Endodermal cell (in vitro differentiated cells): ENCODE data around the gene SRGAP1. TPM values are rescaled to one million over a fixed set of nuclear protein-coding genes. Genes with fewer than 3 reads are reported as not detected.

Experiments used
- DNase-seq: peaks from one replicate; pipeline ENCODE4 v3.0.0-alpha.2; 2017
- H3K27ac ChIP-seq: 2 replicates; pipeline ENCODE4 v1.5.1; 2013; ENCODE audit warnings: mild to moderate bottlenecking, low read depth, low read length, moderate library complexity
- H3K27me3 ChIP-seq: 2 replicates; pipeline ENCODE4 v1.6.1; 2013; ENCODE audit warnings: mild to moderate bottlenecking, low read length, moderate library complexity; ENCODE audit not compliant: insufficient read depth, control insufficient read depth, poor library complexity, severe bottlenecking
- H3K36me3 ChIP-seq: 2 replicates; pipeline ENCODE4 v1.7.0; 2013; ENCODE audit warnings: mild to moderate bottlenecking, low read length, moderate library complexity; ENCODE audit not compliant: control insufficient read depth, insufficient read depth
- H3K4me1 ChIP-seq: one replicate; pipeline ENCODE4 v1.7.0; 2013; ENCODE audit warnings: low read length; ENCODE audit not compliant: control insufficient read depth, insufficient read depth
- H3K4me3 ChIP-seq: 2 replicates; pipeline ENCODE4 v1.5.1; 2013; ENCODE audit warnings: mild to moderate bottlenecking, low read length, moderate library complexity
- H3K9ac ChIP-seq: 2 replicates; pipeline ENCODE4 v1.6.1; 2013; ENCODE audit warnings: mild to moderate bottlenecking, low read length, moderate library complexity; ENCODE audit not compliant: poor library complexity, severe bottlenecking; ENCODE audit errors: extremely low read depth
- H3K9me3 ChIP-seq: 2 replicates; pipeline ENCODE4 v1.6.1; 2013; ENCODE audit warnings: mild to moderate bottlenecking, low read length, moderate library complexity; ENCODE audit not compliant: control insufficient read depth
- H3K27ac Mint-ChIP-seq: 2 replicates; pipeline ENCODE4 v1.8.0; 2020; ENCODE audit warnings: mixed read lengths
- H3K27me3 Mint-ChIP-seq: 2 replicates; pipeline ENCODE4 v1.8.0; 2021; ENCODE audit warnings: mild to moderate bottlenecking, mixed read lengths; ENCODE audit not compliant: insufficient read depth
- H3K36me3 Mint-ChIP-seq: 2 replicates; pipeline ENCODE4 v1.8.0; 2020; ENCODE audit warnings: low read depth, mixed read lengths
- H3K4me1 Mint-ChIP-seq: 2 replicates; pipeline ENCODE4 v1.8.0; 2020; ENCODE audit warnings: mixed read lengths
- H3K4me3 Mint-ChIP-seq: 2 replicates; pipeline ENCODE4 v1.8.0; 2020; ENCODE audit warnings: mild to moderate bottlenecking, moderate library complexity, mixed read lengths
- H3K9me3 Mint-ChIP-seq: 2 replicates; pipeline ENCODE4 v1.8.0; 2020; ENCODE audit warnings: mild to moderate bottlenecking, mixed read lengths
- WGBS, 2 experiments: methylation state at CpG; one replicate each; pipeline versions ENCODE4 v1.1.5 to v1.1.7; 2013; ENCODE audit warnings: missing lambda C conversion rate in 2 of 2, mixed read lengths in 1 of 2; ENCODE audit not compliant: insufficient coverage in 1 of 2, insufficient read length in 1 of 2; 5-methylcytosine and 5-hydroxymethylcytosine counted together
- total RNA-seq, 2 donors: library from RNA; stranded (reverse); fragmentation: NEBNext Ultra II Directional in 1 of 2; extraction: Animal tissue kit (Norgen Biotek cat#: 25700) in 1 of 2; gene quantifications; 2 replicates in 1 of 2; 3 replicates in 1 of 2; pipeline ENCODE4 v1.2.1, GENCODE V29; 2021
- TF ChIP-seq, protein P1 (sequence below): fragments of 200-600 bp; sonication (generic); conservative IDR thresholded peaks from 2 replicates; pipeline ENCODE4 v1.5.0; 2021; ENCODE audit warnings: antibody characterized with exemption, mild to moderate bottlenecking

The SRGAP1 gene
- total RNA-seq, 2 donors from 2014 or later: 10.6 to 13.4 TPM

DNA sequence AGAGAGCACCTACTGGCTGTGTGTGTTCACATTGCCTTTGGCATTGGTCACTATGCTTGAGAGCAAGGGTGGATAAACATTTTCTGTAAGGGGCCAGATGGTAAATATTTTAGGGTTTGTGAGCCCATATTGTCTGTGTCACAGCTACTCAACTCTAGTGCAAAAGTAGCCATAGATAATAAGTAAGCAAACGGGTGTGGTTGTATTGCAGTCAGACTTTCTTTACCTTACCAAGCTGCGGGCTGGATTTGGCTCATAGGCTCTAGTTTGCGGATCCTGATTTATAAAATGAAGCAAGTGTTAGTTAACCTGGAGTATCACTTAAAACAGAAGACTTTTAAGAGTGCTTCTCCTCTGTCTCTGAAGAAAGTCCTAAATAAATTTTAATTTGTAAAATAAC lies 208.6 kb downstream of the SRGAP1 start:
- Histone ChIP-seq H3K9ac (no peak overlapping the region), H3K36me3 (no peaks in the 10 kb centered on the region), H3K4me1 (peaks cover 11% of the 10 kb centered on the region), H3K9me3 (no peaks in the 10 kb centered on the region), H3K4me3 (no peak overlapping the region), H3K27me3 (no peaks in the 10 kb centered on the region), H3K27ac (no peak overlapping the region)
- no peak overlapping the region for H3K27ac Mint-ChIP-seq
- no peak for DNase-seq
- H3K36me3 Mint-ChIP-seq: peaks cover 17% of the 10 kb centered on the region
- 92 to 100% methylated on average over 2 to 3 of the region's 3 CpGs for WGBS, 2 experiments
- H3K4me1 Mint-ChIP-seq: peaks cover 9% of the 10 kb centered on the region
- TF ChIP-seq, protein P1, sequence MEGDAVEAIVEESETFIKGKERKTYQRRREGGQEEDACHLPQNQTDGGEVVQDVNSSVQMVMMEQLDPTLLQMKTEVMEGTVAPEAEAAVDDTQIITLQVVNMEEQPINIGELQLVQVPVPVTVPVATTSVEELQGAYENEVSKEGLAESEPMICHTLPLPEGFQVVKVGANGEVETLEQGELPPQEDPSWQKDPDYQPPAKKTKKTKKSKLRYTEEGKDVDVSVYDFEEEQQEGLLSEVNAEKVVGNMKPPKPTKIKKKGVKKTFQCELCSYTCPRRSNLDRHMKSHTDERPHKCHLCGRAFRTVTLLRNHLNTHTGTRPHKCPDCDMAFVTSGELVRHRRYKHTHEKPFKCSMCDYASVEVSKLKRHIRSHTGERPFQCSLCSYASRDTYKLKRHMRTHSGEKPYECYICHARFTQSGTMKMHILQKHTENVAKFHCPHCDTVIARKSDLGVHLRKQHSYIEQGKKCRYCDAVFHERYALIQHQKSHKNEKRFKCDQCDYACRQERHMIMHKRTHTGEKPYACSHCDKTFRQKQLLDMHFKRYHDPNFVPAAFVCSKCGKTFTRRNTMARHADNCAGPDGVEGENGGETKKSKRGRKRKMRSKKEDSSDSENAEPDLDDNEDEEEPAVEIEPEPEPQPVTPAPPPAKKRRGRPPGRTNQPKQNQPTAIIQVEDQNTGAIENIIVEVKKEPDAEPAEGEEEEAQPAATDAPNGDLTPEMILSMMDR: no peak
- peaks cover 7% of the 10 kb centered on the region for H3K9me3 Mint-ChIP-seq
- no peak overlapping the region for H3K4me3 Mint-ChIP-seq
- H3K27me3 Mint-ChIP-seq: no peaks in the 10 kb centered on the region

DNA sequence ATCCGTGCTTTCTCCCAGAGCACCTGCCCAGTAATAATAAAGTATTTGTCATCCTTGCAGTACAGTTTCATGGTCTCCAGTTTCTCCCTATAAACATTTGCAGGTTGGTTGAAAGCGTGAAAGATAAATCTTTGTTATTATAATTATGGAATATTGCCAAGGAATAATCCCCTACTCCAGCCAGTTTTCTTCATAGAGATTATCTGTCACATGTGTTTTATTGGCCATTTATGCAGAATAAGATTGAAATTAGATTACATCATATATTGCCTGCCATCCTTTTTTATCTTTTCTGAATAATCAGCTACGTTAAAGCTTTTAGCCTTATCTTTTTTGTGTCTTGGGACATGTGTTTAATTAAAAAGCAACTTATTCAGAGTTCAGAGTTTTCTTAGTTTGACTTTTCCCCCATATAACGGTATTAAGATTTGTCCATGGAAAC lies 209.6 kb downstream of the SRGAP1 start:
- no peak overlapping the region for H3K4me3 ChIP-seq
- no peaks in the 10 kb centered on the region for H3K36me3 ChIP-seq
- peaks cover 7% of the 10 kb centered on the region for H3K9me3 Mint-ChIP-seq
- no peak for DNase-seq
- WGBS, 2 experiments: 90% methylated on average over 3 of the region's 4 CpGs; no CpG with 5 or more reads in 1 of the 2 experiments
- H3K9ac ChIP-seq: no peak overlapping the region
- peaks cover 19% of the 10 kb centered on the region for H3K4me1 ChIP-seq
- H3K4me3 Mint-ChIP-seq: no peak overlapping the region
- no peak overlapping the region for H3K27ac Mint-ChIP-seq
- TF ChIP-seq, protein P1: no peak
- H3K9me3 ChIP-seq: no peaks in the 10 kb centered on the region
- no peaks in the 10 kb centered on the region for H3K27me3 Mint-ChIP-seq
- H3K36me3 Mint-ChIP-seq: peaks cover 14% of the 10 kb centered on the region
- H3K27ac ChIP-seq: no peak overlapping the region
- no peaks in the 10 kb centered on the region for H3K27me3 ChIP-seq
- peaks cover 16% of the 10 kb centered on the region for H3K4me1 Mint-ChIP-seq

DNA sequence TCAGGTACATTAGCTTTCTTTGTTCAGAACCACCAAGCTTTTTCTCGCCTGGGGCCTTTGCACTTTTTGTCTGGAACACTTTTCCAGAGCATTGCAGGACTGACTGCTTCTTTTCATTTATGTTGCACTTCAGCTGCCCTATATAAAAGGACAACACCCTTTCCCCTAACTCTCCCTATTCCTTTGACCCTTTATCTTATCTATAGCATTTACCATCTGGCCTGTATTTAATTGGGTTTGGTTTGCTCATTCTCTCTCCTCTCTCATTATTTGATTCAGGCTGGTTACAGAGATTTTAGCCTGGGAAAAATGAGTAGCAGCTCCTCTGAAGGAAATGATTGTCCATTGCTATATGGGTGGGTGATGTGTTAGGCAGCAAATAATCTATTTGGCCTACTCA lies 212.2 kb downstream of the SRGAP1 start:
- H3K9ac ChIP-seq: no peak overlapping the region
- Mint-ChIP-seq H3K9me3 (peaks cover 5% of the 10 kb centered on the region), H3K4me1 (peaks cover 18% of the 10 kb centered on the region), H3K4me3 (no peak overlapping the region), H3K27me3 (no peaks in the 10 kb centered on the region), H3K36me3 (peaks cover 7% of the 10 kb centered on the region), H3K27ac (no peak overlapping the region)
- H3K9me3 ChIP-seq: no peaks in the 10 kb centered on the region
- no peak overlapping the region for H3K27ac ChIP-seq
- no peak for DNase-seq
- 91 to 100% methylated on average over 1 of the region's 1 CpG for WGBS, 2 experiments
- no peak overlapping the region for H3K4me3 ChIP-seq
- TF ChIP-seq, protein P1: no peak
- H3K4me1 ChIP-seq: peaks cover 20% of the 10 kb centered on the region
- no peaks in the 10 kb centered on the region for H3K27me3 ChIP-seq
- H3K36me3 ChIP-seq: no peaks in the 10 kb centered on the region
